GM19468 (cell line): ENCODE measurements around the gene CFTR.

Source experiments
- ATAC-seq: cut with Tn5 transposase; IDR thresholded peaks from one replicate; pipeline ENCODE4 v1.9.1; 2021; ENCODE audit warnings: mild to moderate bottlenecking, moderate library complexity, moderate number of reproducible peaks; ENCODE audit not compliant: unreplicated experiment; ENCODE audit errors: extremely low read depth

Gene CFTR

DNA sequence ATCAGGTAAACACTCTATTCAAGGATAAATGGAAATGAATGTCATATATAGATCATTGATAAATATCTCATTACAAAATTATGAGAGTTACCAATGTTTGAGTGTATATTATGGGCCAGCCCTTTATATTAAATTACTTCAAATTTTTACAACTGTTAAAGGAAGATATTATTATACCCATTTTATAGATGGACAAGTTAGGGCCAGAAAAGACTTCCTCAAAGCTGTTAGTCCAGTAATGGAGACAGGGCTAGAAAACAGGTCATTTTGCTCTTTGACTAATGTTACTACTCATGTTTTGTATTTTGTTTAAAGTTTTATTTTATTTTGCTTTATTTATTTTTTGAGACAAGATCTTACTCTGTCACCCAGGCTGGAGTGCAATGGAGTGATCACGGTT lies 101.6 kb downstream of the CFTR start:
- ATAC-seq: no peak

DNA sequence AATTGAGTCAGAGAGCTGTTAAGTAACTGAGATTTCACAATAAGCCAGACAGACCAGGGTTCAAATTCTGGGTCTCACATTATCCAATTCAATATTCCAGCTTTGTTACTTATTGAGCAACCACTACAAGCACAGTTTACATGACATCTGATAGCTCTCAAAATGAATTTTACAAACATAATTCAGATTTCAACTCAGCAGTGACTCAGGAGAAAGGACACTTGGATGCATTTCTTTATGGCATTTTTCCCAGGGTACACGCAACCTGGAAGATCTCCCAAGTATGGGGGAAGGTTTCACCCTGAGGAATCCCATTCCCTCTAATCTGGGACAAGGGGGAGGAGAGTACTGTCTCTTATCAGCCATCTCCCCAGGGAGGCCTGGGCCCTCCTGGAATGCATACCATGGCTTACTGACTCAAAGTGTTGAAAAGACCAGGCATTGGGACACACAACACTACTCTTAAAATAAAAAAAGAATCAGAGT lies 102.4 kb downstream of the CFTR start:
- ATAC-seq: no peak

GRCh38 chr7:117587931-117588330 lies 108.1 kb downstream of the CFTR start:
- no peak for ATAC-seq

DNA sequence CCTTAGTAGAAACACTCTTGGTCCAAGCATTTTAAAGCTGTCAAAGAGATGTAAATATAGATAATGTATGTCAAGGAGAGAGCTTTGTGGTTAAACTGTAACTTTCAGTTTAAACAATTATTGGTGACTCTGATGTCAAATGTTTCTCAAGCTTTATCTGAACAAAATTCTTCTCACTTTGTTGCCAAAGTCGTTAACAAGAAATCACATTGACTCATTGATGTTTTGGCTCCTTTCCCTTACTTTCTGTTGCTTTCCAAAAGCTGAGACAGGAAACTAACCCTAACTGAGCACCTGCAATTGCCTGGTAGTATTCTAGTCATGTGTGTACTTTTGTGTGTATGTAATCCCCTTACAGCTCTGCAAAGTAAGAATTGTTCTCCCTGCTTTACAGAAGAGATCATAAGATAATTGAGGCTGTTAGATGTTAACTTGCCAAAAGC lies 108.5 kb downstream of the CFTR start:
- ATAC-seq: no peak

DNA sequence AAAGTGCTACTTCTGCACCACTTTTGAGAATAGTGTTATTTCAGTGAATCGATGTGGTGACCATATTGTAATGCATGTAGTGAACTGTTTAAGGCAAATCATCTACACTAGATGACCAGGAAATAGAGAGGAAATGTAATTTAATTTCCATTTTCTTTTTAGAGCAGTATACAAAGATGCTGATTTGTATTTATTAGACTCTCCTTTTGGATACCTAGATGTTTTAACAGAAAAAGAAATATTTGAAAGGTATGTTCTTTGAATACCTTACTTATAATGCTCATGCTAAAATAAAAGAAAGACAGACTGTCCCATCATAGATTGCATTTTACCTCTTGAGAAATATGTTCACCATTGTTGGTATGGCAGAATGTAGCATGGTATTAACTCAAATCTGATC lies 110.4 kb downstream of the CFTR start:
- no peak for ATAC-seq

GRCh38 chr7:117592011-117592635 lies 112.3 kb downstream of the CFTR start:
- ATAC-seq: no peak

GRCh38 chr7:117596134-117596533 lies 116.3 kb downstream of the CFTR start:
- ATAC-seq: no peak

- ATAC-seq: no peak
These were observed 117.9 kb downstream of the CFTR start for GRCh38 chr7:117597755-117598154.

DNA sequence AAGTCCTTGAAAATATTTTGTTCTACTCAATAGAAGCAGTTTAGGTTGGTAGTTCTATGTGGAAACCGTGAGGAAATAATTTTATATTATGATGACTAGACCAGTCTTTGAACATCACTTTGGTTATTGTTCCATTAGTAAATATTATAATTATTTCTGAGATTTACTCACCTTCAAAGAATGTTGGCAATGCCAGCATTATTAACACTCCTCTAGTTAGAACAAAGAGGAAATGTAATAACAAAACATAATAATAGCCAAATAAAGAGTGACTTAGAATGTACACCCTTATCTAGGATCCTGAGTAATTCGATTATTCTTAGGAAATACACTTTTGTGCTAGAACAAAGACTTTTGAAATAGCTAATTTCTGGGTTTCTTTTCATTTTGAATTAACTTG lies 121.1 kb downstream of the CFTR start:
- ATAC-seq: no peak

- no peak for ATAC-seq
These were observed 123.8 kb downstream of the CFTR start for GRCh38 chr7:117603627-117604026.

DNA sequence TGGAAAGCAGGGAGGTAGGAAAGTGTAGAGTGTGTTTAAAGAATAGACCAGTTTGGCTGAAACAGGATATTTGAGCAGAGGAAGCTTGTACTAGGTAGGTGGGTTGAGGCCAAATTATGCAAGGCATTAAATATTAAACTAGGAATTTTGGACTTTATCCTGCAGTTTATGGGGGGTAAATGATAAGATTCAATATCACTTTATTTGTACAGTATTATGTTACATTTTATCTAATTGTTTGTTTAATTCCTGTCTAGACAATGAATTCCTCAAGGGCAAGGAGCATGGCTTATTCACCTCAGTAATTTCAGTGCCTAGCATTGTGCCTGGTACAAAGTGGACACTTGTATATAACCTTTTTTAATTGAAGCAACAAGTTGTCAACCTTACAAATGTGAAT lies 125.9 kb downstream of the CFTR start:
- no peak for ATAC-seq

DNA sequence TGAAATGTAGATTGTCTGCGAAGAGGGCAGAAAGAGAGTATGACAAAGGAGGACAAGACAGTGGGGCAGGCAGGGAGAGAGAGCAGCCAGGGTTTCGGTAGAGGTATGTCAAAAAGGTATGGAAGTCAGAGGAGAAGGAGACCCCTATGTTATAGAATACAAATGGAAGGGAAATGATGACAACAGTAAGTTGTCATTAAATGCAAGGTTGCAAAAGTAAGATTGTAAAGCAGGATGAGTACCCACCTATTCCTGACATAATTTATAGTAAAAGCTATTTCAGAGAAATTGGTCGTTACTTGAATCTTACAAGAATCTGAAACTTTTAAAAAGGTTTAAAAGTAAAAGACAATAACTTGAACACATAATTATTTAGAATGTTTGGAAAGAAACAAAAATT lies 126.3 kb downstream of the CFTR start:
- no peak for ATAC-seq

DNA sequence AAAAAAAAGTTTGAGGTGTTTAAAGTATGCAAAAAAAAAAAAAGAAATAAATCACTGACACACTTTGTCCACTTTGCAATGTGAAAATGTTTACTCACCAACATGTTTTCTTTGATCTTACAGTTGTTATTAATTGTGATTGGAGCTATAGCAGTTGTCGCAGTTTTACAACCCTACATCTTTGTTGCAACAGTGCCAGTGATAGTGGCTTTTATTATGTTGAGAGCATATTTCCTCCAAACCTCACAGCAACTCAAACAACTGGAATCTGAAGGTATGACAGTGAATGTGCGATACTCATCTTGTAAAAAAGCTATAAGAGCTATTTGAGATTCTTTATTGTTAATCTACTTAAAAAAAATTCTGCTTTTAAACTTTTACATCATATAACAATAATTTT lies 130.6 kb downstream of the CFTR start:
- ATAC-seq: no peak

- no peak for ATAC-seq
These were observed 132.8 kb downstream of the CFTR start for GRCh38 chr7:117612637-117613036.

GRCh38 chr7:117616694-117617093 lies 136.9 kb downstream of the CFTR start:
- no peak for ATAC-seq

DNA sequence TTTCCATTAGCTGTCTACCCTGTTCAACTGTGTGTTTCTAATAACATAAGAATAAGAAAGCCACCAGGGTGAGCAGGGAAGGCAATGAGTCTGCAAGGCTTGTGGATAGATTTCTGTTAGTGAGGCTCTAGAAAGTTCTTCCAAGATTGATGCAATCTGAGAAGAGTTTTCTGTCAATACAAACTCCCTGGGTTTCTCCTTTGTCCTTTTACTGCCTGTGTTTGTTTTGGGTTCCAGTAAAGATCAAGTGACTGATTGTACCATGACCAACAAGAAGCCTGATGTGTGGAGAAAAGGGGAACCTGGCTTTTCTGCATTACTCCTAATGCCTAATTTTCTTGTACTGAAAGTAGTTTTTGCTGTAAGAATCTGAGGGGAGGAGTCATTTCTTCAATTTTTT lies 139.9 kb downstream of the CFTR start:
- no peak for ATAC-seq

- no peak for ATAC-seq
These were observed 141.3 kb downstream of the CFTR start for GRCh38 chr7:117621075-117621618.

DNA sequence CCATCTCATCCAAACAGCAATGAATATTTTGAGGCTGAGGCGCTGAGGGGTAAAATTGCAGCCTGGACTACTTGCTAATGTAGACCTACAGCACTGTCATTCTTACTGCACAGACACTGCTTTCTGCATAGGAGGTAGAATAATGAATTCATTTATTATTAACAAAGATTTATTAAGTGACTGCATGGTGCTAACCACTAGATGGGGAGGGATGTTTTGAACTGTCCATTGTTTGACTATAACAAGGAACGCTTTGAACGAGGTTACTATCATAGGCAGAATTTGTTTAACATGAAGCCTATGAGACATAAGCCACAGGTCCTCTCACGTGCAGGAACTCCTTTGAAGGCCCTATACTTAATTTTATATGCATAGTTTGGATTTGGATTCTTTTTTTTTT lies 143.8 kb downstream of the CFTR start:
- ATAC-seq: no peak

GRCh38 chr7:117630501-117630900 lies 150.7 kb downstream of the CFTR start:
- ATAC-seq: no peak

DNA sequence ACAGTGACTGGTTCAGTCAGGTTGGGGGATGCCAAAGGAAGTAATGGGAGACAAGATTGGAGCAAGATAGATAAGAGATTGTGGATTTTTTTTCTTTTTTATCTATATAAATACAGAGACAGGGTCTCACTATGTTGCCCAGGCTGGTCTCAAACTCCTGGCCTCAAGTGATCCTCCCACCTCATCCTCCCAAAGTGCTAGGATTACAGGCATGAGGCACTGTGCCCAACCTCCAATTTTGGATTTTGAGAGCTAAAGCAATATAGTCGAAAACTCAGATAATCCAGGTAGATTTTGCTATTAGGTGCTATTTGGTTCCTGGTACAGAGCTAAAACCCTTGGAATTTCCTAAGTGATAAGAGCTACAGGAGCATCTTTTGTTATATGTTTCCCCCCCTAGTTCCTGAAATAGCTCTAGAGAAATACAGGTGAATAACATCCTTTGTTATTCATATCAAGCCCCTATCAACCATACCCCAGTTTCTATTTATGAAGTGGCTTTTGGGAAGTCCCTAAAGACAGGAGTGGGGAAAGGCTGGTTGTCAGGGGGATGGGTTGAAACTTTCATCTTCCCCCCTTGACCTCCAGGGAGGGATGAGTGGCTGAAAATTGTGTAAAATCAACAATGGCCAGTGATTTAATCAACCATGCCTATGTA lies 151.2 kb downstream of the CFTR start:
- no peak for ATAC-seq

DNA sequence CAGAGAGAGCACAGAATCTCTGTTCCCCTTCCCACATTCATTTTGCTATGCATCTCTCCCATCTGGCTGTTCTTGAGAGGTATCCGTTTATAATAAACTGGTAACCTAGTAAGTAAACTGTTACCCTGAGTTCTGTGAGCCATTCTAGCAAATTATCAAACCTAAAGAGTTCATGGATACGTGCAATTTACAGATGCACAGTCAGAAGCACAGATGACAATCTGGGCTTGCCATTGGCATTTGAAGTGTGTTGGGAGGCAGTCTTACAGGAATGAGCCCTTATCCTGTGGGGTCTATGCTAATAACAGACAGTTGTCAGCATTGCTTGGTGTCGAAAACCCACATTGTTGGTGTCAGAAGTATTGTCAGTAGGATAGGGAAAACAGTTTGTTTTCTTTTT lies 151.8 kb downstream of the CFTR start:
- no peak for ATAC-seq

DNA sequence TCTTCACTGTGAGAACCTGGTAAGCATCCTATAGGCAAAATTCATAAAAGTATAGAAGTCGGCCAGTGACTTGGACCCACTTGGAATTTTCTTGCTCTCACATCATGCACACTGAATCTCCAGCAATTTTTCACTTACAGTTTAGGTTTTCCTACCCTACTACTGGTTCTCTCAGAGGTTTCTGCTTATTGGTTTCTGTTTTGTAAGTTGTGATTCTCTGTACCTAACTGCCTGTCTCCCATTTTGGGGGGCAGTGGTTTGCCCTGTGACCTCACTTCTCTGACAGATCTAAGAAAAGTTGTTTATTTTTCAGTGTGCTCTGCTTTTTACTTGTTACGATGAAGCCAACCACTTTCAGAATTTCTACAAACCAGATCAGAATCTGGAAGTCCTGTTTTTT lies 158.1 kb downstream of the CFTR start:
- no peak for ATAC-seq
